H9 (cell line): ENCODE measurements around the gene ENOX1. TPM values are rescaled to one million over a fixed set of nuclear protein-coding genes. Genes with fewer than 3 reads are reported as not detected.

Experiments
- DNase-seq: peaks from one replicate; pipeline ENCODE4 v3.0.0-alpha.2; 2017
- H2AFZ ChIP-seq: one replicate; pipeline ENCODE4 v1.6.1; 2013; ENCODE audit warnings: mild to moderate bottlenecking, low read length, control low read depth, moderate library complexity
- H2AK5ac ChIP-seq: 2 replicates; pipeline ENCODE4 v1.6.1; 2013; ENCODE audit warnings: low read length, control low read depth, mixed read lengths; ENCODE audit not compliant: insufficient read length
- H2BK120ac ChIP-seq: one replicate; pipeline ENCODE4 v1.6.1; 2013; ENCODE audit warnings: low read depth, mild to moderate bottlenecking, low read length, control low read depth, inconsistent platforms; ENCODE audit not compliant: poor library complexity, severe bottlenecking
- H2BK12ac ChIP-seq: 2 replicates; pipeline ENCODE4 v1.6.1; 2013; ENCODE audit warnings: low read length, control low read depth, mixed read lengths, low read depth; ENCODE audit not compliant: insufficient read length
- H2BK15ac ChIP-seq: 2 replicates; pipeline ENCODE4 v1.6.1; 2013; ENCODE audit warnings: low read depth, low read length, control low read depth
- H2BK20ac ChIP-seq: one replicate; pipeline ENCODE4 v1.6.1; 2013; ENCODE audit warnings: low read depth, mild to moderate bottlenecking, low read length, control low read depth, inconsistent platforms; ENCODE audit not compliant: poor library complexity, severe bottlenecking
- H2BK5ac ChIP-seq: 2 replicates; pipeline ENCODE4 v1.6.1; 2013; ENCODE audit warnings: low read length, control low read depth, mixed read lengths; ENCODE audit not compliant: insufficient read length
- H3K14ac ChIP-seq: 2 replicates; pipeline ENCODE4 v1.6.1; 2013; ENCODE audit warnings: low read length, control low read depth; ENCODE audit not compliant: insufficient read depth
- H3K18ac ChIP-seq: 2 replicates; pipeline ENCODE4 v1.6.1; 2013; ENCODE audit warnings: low read depth, mild to moderate bottlenecking, mixed read lengths, low read length, control low read depth; ENCODE audit not compliant: insufficient read length
- H3K23ac ChIP-seq: 2 replicates; pipeline ENCODE4 v1.6.1; 2013; ENCODE audit warnings: low read length, control low read depth, mixed read lengths, low read depth; ENCODE audit not compliant: insufficient read length
- H3K23me2 ChIP-seq: 2 replicates; pipeline ENCODE4 v1.6.1; 2013; ENCODE audit warnings: low read depth, mild to moderate bottlenecking, mixed read lengths, low read length, control low read depth; ENCODE audit not compliant: insufficient read length, poor library complexity, severe bottlenecking
- H3K27ac ChIP-seq: 2 replicates; pipeline ENCODE4 v1.5.1; 2013; ENCODE audit warnings: low read length, control low read depth, mixed read lengths, low read depth; ENCODE audit not compliant: insufficient read length
- H3K27me3 ChIP-seq: 2 replicates; pipeline ENCODE4 v1.6.1; 2013; ENCODE audit warnings: low read length, control low read depth, inconsistent platforms; ENCODE audit not compliant: insufficient read depth
- H3K4ac ChIP-seq: 2 replicates; pipeline ENCODE4 v1.6.1; 2013; ENCODE audit warnings: low read depth, mild to moderate bottlenecking, control low read depth, inconsistent platforms, low read length, moderate library complexity
- H3K4me1 ChIP-seq: 2 replicates; pipeline ENCODE4 v1.6.1; 2013; ENCODE audit warnings: low read length, control low read depth, inconsistent platforms; ENCODE audit not compliant: insufficient read depth
- H3K4me2 ChIP-seq: 2 replicates; pipeline ENCODE4 v1.6.1; 2013; ENCODE audit warnings: low read length, control low read depth, mixed read lengths; ENCODE audit not compliant: insufficient read length, insufficient read depth
- H3K56ac ChIP-seq: 2 replicates; pipeline ENCODE4 v1.6.1; 2013; ENCODE audit warnings: low read depth, mild to moderate bottlenecking, mixed read lengths, low read length, control low read depth; ENCODE audit not compliant: insufficient read length
- H3K79me1 ChIP-seq: 2 replicates; pipeline ENCODE4 v1.6.1; 2013; ENCODE audit warnings: low read depth, mild to moderate bottlenecking, moderate library complexity, low read length, control low read depth, inconsistent platforms; ENCODE audit not compliant: insufficient read depth, poor library complexity, severe bottlenecking
- H3K79me2 ChIP-seq: 2 replicates; pipeline ENCODE4 v1.6.1; 2013; ENCODE audit warnings: low read length, control low read depth, inconsistent platforms; ENCODE audit not compliant: insufficient read depth
- H3K9ac ChIP-seq: 2 replicates; pipeline ENCODE4 v1.6.1; 2013; ENCODE audit warnings: low read length, control low read depth, mixed read lengths; ENCODE audit not compliant: insufficient read length; ENCODE audit errors: extremely low read depth
- H3K9me3 ChIP-seq: one replicate; pipeline ENCODE4 v1.6.1; 2013; ENCODE audit warnings: low read depth, low read length, inconsistent platforms; ENCODE audit not compliant: control insufficient read depth
- H3T11ph ChIP-seq: one replicate; pipeline ENCODE4 v1.6.1; 2013; ENCODE audit warnings: mild to moderate bottlenecking, low read length, control low read depth, inconsistent platforms
- H4K20me1 ChIP-seq: one replicate; pipeline ENCODE4 v1.6.1; 2013; ENCODE audit not compliant: control insufficient read depth, insufficient read length, insufficient read depth
- H4K5ac ChIP-seq: 2 replicates; pipeline ENCODE4 v1.6.1; 2013; ENCODE audit warnings: low read depth, mild to moderate bottlenecking, mixed read lengths, low read length, control low read depth; ENCODE audit not compliant: insufficient read length
- H4K8ac ChIP-seq: replicated peaks from 2 replicates; pipeline ENCODE4 v1.6.1; 2013; ENCODE audit warnings: low read length, control low read depth, mixed read lengths, low read depth; ENCODE audit not compliant: insufficient read length
- H4K91ac ChIP-seq: 2 replicates; pipeline ENCODE4 v1.6.1; 2013; ENCODE audit warnings: low read depth, mild to moderate bottlenecking, moderate library complexity, mixed read lengths, low read length, control low read depth; ENCODE audit not compliant: insufficient read length
- H3K27ac Mint-ChIP-seq, 3 experiments: 2 replicates in 2 of 3; 3 replicates in 1 of 3; pipeline ENCODE4 v1.8.0; 2020 to 2021; ENCODE audit warnings: mixed read lengths in 3 of 3, mild to moderate bottlenecking in 1 of 3, moderate library complexity in 1 of 3
- H3K27me3 Mint-ChIP-seq: 2 replicates; pipeline ENCODE4 v1.8.0; 2021; ENCODE audit warnings: low read depth, mild to moderate bottlenecking, moderate library complexity, mixed read lengths
- H3K36me3 Mint-ChIP-seq, 3 experiments: 2 replicates in 2 of 3; 3 replicates in 1 of 3; pipeline ENCODE4 v1.8.0; 2020 to 2021; ENCODE audit warnings: low read depth in 3 of 3, mixed read lengths in 3 of 3; ENCODE audit not compliant: insufficient read depth in 1 of 3
- H3K4me1 Mint-ChIP-seq, 2 experiments: 2 replicates each; pipeline ENCODE4 v1.8.0; 2020; ENCODE audit warnings: mixed read lengths in 2 of 2
- H3K4me3 Mint-ChIP-seq, 2 experiments: 2 replicates in 1 of 2; 3 replicates in 1 of 2; pipeline ENCODE4 v1.8.0; 2020 to 2021; ENCODE audit warnings: mild to moderate bottlenecking in 2 of 2, mixed read lengths in 2 of 2, moderate library complexity in 1 of 2
- H3K9me3 Mint-ChIP-seq, 2 experiments: 2 replicates in 1 of 2; 3 replicates in 1 of 2; pipeline ENCODE4 v1.8.0; 2020; ENCODE audit warnings: mild to moderate bottlenecking in 2 of 2, mixed read lengths in 2 of 2, moderate library complexity in 1 of 2
- WGBS: extraction: QIAGEN DNeasy Blood & Tissue Kit; methylation state at CpG from one replicate; pipeline ENCODE4 v1.1.7; 2013; ENCODE audit warnings: missing lambda C conversion rate, low lambda C conversion rate, mixed read lengths; ENCODE audit not compliant: insufficient read length; ENCODE audit errors: extremely low coverage; 5-methylcytosine and 5-hydroxymethylcytosine counted together
- total RNA-seq: library from RNA; stranded (reverse); gene quantifications from 2 replicates; pipeline ENCODE4 v1.2.1, GENCODE V29; 2021
- TF ChIP-seq, protein P1 (sequence below): fragments of 200-600 bp; sonication (generic); conservative IDR thresholded peaks from 3 replicates; pipeline ENCODE4 v1.8.0; 2021; ENCODE audit warnings: antibody characterized with exemption, mild to moderate bottlenecking

The ENOX1 gene
- total RNA-seq, 1 experiment from 2014 or later, result 0.24 TPM

GRCh38 chr13:43364210-43365038 is 422.3 kb downstream of the ENOX1 start:
- Histone ChIP-seq H3K79me1 (no peaks in the 10 kb centered on the region), H3K27me3 (no peaks in the 10 kb centered on the region), H3K23ac (no peak overlapping the region), H4K5ac (no peak overlapping the region), H3K56ac (no peak overlapping the region), H4K20me1 (no peaks in the 10 kb centered on the region), H3K79me2 (no peaks in the 10 kb centered on the region), H3K9me3 (no peaks in the 10 kb centered on the region), H3K27ac (no peak overlapping the region), H2AK5ac (no peak overlapping the region), H3K9ac (no peak overlapping the region), H2BK15ac (no peak overlapping the region), H2BK20ac (no peak overlapping the region), H3K4me1 (peaks cover 15% of the 10 kb centered on the region), H4K91ac (no peak overlapping the region), H3K4me2 (no peak overlapping the region), H2AFZ (peak overlapping the region; percentile 78), H3K18ac (no peak overlapping the region), H3K4ac (no peak overlapping the region), H3K14ac (no peak overlapping the region), H2BK120ac (no peak overlapping the region), H3T11ph (no peak overlapping the region), H2BK12ac (no peak overlapping the region), H3K23me2 (no peaks in the 10 kb centered on the region), H2BK5ac (no peak overlapping the region), H4K8ac (no peak overlapping the region)
- peaks cover 41 to 43% of the 10 kb centered on the region in 2 experiments for H3K4me1 Mint-ChIP-seq
- no peak for DNase-seq
- H3K9me3 Mint-ChIP-seq, result no peaks in the 10 kb centered on the region
- H3K4me3 Mint-ChIP-seq, result no peak overlapping the region
- TF ChIP-seq, protein P1, sequence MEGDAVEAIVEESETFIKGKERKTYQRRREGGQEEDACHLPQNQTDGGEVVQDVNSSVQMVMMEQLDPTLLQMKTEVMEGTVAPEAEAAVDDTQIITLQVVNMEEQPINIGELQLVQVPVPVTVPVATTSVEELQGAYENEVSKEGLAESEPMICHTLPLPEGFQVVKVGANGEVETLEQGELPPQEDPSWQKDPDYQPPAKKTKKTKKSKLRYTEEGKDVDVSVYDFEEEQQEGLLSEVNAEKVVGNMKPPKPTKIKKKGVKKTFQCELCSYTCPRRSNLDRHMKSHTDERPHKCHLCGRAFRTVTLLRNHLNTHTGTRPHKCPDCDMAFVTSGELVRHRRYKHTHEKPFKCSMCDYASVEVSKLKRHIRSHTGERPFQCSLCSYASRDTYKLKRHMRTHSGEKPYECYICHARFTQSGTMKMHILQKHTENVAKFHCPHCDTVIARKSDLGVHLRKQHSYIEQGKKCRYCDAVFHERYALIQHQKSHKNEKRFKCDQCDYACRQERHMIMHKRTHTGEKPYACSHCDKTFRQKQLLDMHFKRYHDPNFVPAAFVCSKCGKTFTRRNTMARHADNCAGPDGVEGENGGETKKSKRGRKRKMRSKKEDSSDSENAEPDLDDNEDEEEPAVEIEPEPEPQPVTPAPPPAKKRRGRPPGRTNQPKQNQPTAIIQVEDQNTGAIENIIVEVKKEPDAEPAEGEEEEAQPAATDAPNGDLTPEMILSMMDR, result no peak
- no peak overlapping the region for H3K27ac Mint-ChIP-seq
- no peaks in the 10 kb centered on the region for H3K36me3 Mint-ChIP-seq
- WGBS, result no CpG with 5 or more reads among the region's 10 CpGs
- no peaks in the 10 kb centered on the region for H3K27me3 Mint-ChIP-seq
